Brain microvascular endothelial cell (primary cell): ENCODE data around the gene PARP4.
"Not testable (repeated sequence)": the region's sequence is repeated elsewhere in the genome, so short reads cannot be mapped to it uniquely, and the experiment has no call there.

Experiments used
- DNase-seq: peaks from one replicate; pipeline ENCODE4 v3.0.0-alpha.2; 2020
- H3K27ac ChIP-seq: fragments of 250-450 bp; sonication (Bioruptor Pico); 2 replicates; pipeline ENCODE4 v1.5.1; 2020; ENCODE audit warnings: mild to moderate bottlenecking, moderate library complexity
- H3K27me3 ChIP-seq: fragments of 250-450 bp; sonication (Bioruptor Pico); replicated peaks from 2 replicates; pipeline ENCODE4 v1.5.1; 2020; ENCODE audit warnings: mild to moderate bottlenecking
- H3K36me3 ChIP-seq: fragments of 250-450 bp; sonication (Bioruptor Pico); replicated peaks from 2 replicates; pipeline ENCODE4 v1.5.1; 2020; ENCODE audit warnings: mild to moderate bottlenecking
- H3K4me3 ChIP-seq: 2 replicates; pipeline ENCODE4 v1.5.1; 2011; ENCODE audit warnings: low read depth, mild to moderate bottlenecking, control low read depth, low read length, moderate library complexity
- CTCF ChIP-seq: IDR thresholded peaks from 2 replicates; pipeline ENCODE4 v1.5.1; 2011; ENCODE audit warnings: low read depth, mild to moderate bottlenecking, moderate library complexity, low read length, control low read depth, inconsistent platforms; ENCODE audit errors: missing control alignments
- in situ Hi-C: cut with HindIII; loops from 2 replicates; pipeline ENCODE4 v1.10.0; 2017; ENCODE audit warnings: low sequenced_read_pairs, low pct_ligation_motif_present

Gene PARP4

GRCh38 chr13:24454056-24454455 is 58.5 kb downstream of the PARP4 start:
- no peak for TF ChIP-seq CTCF
- Histone ChIP-seq H3K27me3 (no peaks in the 10 kb centered on the region), H3K36me3 (peaks cover 52% of the 10 kb centered on the region), H3K4me3 (no peak overlapping the region), H3K27ac (no peak overlapping the region)
- in situ Hi-C loops, result no loop called here
- no peak for DNase-seq

- Histone ChIP-seq H3K27me3 (no peaks in the 10 kb centered on the region), H3K36me3 (peaks cover 51% of the 10 kb centered on the region), H3K27ac (no peak overlapping the region), H3K4me3 (no peak overlapping the region)
- in situ Hi-C loops, result no loop called here
- no peak for DNase-seq
- no peak for TF ChIP-seq CTCF
Measured at GRCh38 chr13:24452044-24452443, 60.5 kb downstream of the PARP4 start.

GRCh38 chr13:24450530-24450929 is 62.0 kb downstream of the PARP4 start:
- Histone ChIP-seq H3K27ac (no peak overlapping the region), H3K4me3 (no peak overlapping the region), H3K36me3 (peaks cover 43% of the 10 kb centered on the region), H3K27me3 (no peaks in the 10 kb centered on the region)
- in situ Hi-C loops, result no loop called here
- no peak for TF ChIP-seq CTCF
- no peak for DNase-seq

- DNase-seq, H3K27ac ChIP-seq, in situ Hi-C loops: not testable (repeated sequence)
Measured at GRCh38 chr13:24444851-24445250, 67.7 kb downstream of the PARP4 start.

GRCh38 chr13:24443366-24443765 is 69.2 kb downstream of the PARP4 start:
- no peak for TF ChIP-seq CTCF
- Histone ChIP-seq H3K36me3 (peaks cover 18% of the 10 kb centered on the region), H3K27ac (no peak overlapping the region), H3K27me3 (no peaks in the 10 kb centered on the region), H3K4me3 (no peak overlapping the region)
- DNase-seq, result no peak
- in situ Hi-C loops, result no loop called here

More at GRCh38 chr13:24444851-24445250, 67.7 kb downstream of the PARP4 start:
- not testable (repeated sequence) for H3K4me3 ChIP-seq, H3K27me3 ChIP-seq
- peaks cover 23% of the 10 kb centered on the region for H3K36me3 ChIP-seq

GRCh38 chr13:24426045-24426444 is 86.5 kb downstream of the PARP4 start:
- DNase-seq, H3K4me3 ChIP-seq, H3K27ac ChIP-seq, H3K27me3 ChIP-seq, in situ Hi-C loops: not testable (repeated sequence)
- peaks cover 11% of the 10 kb centered on the region for H3K36me3 ChIP-seq

- DNase-seq, H3K4me3 ChIP-seq, in situ Hi-C loops, H3K27me3 ChIP-seq, H3K27ac ChIP-seq: not testable (repeated sequence)
- H3K36me3 ChIP-seq, result peaks cover 17% of the 10 kb centered on the region
Measured at GRCh38 chr13:24419668-24420067, 92.9 kb downstream of the PARP4 start.
